HG02840 (cell line): ENCODE results near the gene PLA2G6.
"Not testable (repeated sequence)": the region's sequence is repeated elsewhere in the genome, so short reads cannot be mapped to it uniquely, and the experiment has no call there.

Experiments used
- ATAC-seq: cut with Tn5 transposase; IDR thresholded peaks from one replicate; pipeline ENCODE4 v1.9.1; 2021; ENCODE audit warnings: mild to moderate bottlenecking, moderate library complexity, moderate number of reproducible peaks; ENCODE audit not compliant: unreplicated experiment, low FRiP score

Gene PLA2G6

GRCh38 chr22:38193580-38193979, 11.9 kb upstream of the PLA2G6 start:
- no peak for ATAC-seq

- ATAC-seq: no peak
Measured at GRCh38 chr22:38192475-38192863, 10.8 kb upstream of the PLA2G6 start.

GRCh38 chr22:38191731-38192474, 10.3 kb upstream of the PLA2G6 start:
- ATAC-seq: no peak

GRCh38 chr22:38191055-38191454, 9.4 kb upstream of the PLA2G6 start:
- no peak for ATAC-seq

GRCh38 chr22:38190581-38190980, 9.0 kb upstream of the PLA2G6 start:
- ATAC-seq: no peak

GRCh38 chr22:38189104-38189503, 7.5 kb upstream of the PLA2G6 start:
- no peak for ATAC-seq

- no peak for ATAC-seq
Measured at GRCh38 chr22:38187413-38188212, 6.0 kb upstream of the PLA2G6 start.

GRCh38 chr22:38186429-38186828, 4.8 kb upstream of the PLA2G6 start:
- ATAC-seq: no peak

- no peak for ATAC-seq
Measured at GRCh38 chr22:38184788-38185187, 3.2 kb upstream of the PLA2G6 start.

GRCh38 chr22:38180841-38181452, 683 bp downstream of the PLA2G6 start:
- ATAC-seq: no peak

- not testable (repeated sequence) for ATAC-seq
Measured at GRCh38 chr22:38178605-38178937, 3.1 kb downstream of the PLA2G6 start.

- ATAC-seq: no peak
Measured at GRCh38 chr22:38177926-38178604, 3.6 kb downstream of the PLA2G6 start.

- not testable (repeated sequence) for ATAC-seq
Measured at GRCh38 chr22:38177571-38177925, 4.1 kb downstream of the PLA2G6 start.

- no peak for ATAC-seq
Measured at GRCh38 chr22:38177044-38177443, 4.6 kb downstream of the PLA2G6 start.

GRCh38 chr22:38176170-38176741, 5.4 kb downstream of the PLA2G6 start:
- ATAC-seq: no peak

GRCh38 chr22:38175206-38176118, 6.2 kb downstream of the PLA2G6 start:
- ATAC-seq: no peak

GRCh38 chr22:38174626-38175025, 7.0 kb downstream of the PLA2G6 start:
- no peak for ATAC-seq

GRCh38 chr22:38173641-38173906, 8.1 kb downstream of the PLA2G6 start:
- ATAC-seq: no peak

- ATAC-seq: no peak
Measured at GRCh38 chr22:38172832-38173640, 8.6 kb downstream of the PLA2G6 start.
